Panc1 (cell line): ENCODE results near the gene LRRK1. TPM values are rescaled to one million over a fixed set of nuclear protein-coding genes. Genes with fewer than 3 reads are reported as not detected.
A peak's percentile ranks its signal among the peaks of the same experiment; 100 is the strongest.

ENCODE experiments used
- ATAC-seq: fragments of 200-7000 bp; cut with Tn5 transposase; 2 replicates; pipeline ENCODE4 v1.9.1; 2020; ENCODE audit warnings: mild to moderate bottlenecking, moderate library complexity
- BruUV-seq: library from RNA; stranded (reverse); fragments of 400-500 nt; replicated peaks from 2 replicates; lab custom pipeline; 2021; lab: Mats Ljungman, UMichigan
- CTCF ChIA-PET: fragments of 300-600 bp; sonication (Branson Sonifier 250); formaldehyde crosslinking; loops from one replicate; lab custom pipeline; 2022; ENCODE audit warnings: antibody characterized with exemption; lab: Charles Lee
- POLR2A ChIA-PET: fragments of 300-600 bp; sonication (Branson Sonifier 250); formaldehyde crosslinking; loops from one replicate; lab custom pipeline; 2022; ENCODE audit warnings: antibody characterized with exemption; lab: Charles Lee
- DNase-seq: peaks from one replicate; pipeline ENCODE4 v3.0.0-alpha.2; 2010; ENCODE audit warnings: low read depth, low spot score
- H3K27ac ChIP-seq: 2 replicates; pipeline ENCODE4 v1.5.1; 2011; ENCODE audit warnings: mild to moderate bottlenecking, low read length, inconsistent platforms
- H3K27me3 ChIP-seq: fragments of 200-500 bp; sonication (Bioruptor generic); 2 replicates; pipeline ENCODE4 v1.6.0; 2014; ENCODE audit warnings: low read length, inconsistent platforms; ENCODE audit not compliant: control insufficient read depth, insufficient read depth
- H3K36me3 ChIP-seq: fragments of 200-500 bp; sonication (Bioruptor generic); 2 replicates; pipeline ENCODE4 v1.5.1; 2014; ENCODE audit warnings: inconsistent platforms, mild to moderate bottlenecking, low read length, moderate library complexity; ENCODE audit not compliant: control insufficient read depth, insufficient read depth
- H3K4me1 ChIP-seq: 2 replicates; pipeline ENCODE4 v1.5.1; 2011; ENCODE audit warnings: inconsistent platforms, mild to moderate bottlenecking, low read length, moderate library complexity; ENCODE audit not compliant: control insufficient read depth, insufficient read depth
- H3K4me3 ChIP-seq, 2 experiments: 2 replicates each; pipeline ENCODE4 v1.5.1; 2011 to 2012; ENCODE audit warnings: low read depth in 2 of 2, low read length in 2 of 2, mild to moderate bottlenecking in 2 of 2, inconsistent platforms in 1 of 2, moderate library complexity in 1 of 2
- H3K9me3 ChIP-seq: fragments of 200-500 bp; sonication (Bioruptor generic); 2 replicates; pipeline ENCODE4 v1.5.1; 2014; ENCODE audit warnings: low read depth, mild to moderate bottlenecking, inconsistent platforms, low read length, moderate library complexity; ENCODE audit not compliant: control insufficient read depth, insufficient read depth
- CTCF ChIP-seq: fragments of 450-650 bp; IDR thresholded peaks from 2 replicates; pipeline ENCODE4 v1.5.1; 2017; ENCODE audit warnings: mild to moderate bottlenecking
- POLR2AphosphoS5 ChIP-seq: IDR thresholded peaks from 2 replicates; pipeline ENCODE4 v1.6.1; 2012; ENCODE audit warnings: mild to moderate bottlenecking, low read depth, low read length, moderate library complexity
- REST ChIP-seq, 2 experiments: IDR thresholded peaks; 2 replicates each; pipeline ENCODE4 v1.6.1; 2011 to 2012; ENCODE audit warnings: low read depth in 2 of 2, control low read depth in 1 of 2, low read length in 1 of 2, mild to moderate bottlenecking in 1 of 2, moderate library complexity in 1 of 2; ENCODE audit not compliant: insufficient read depth in 1 of 2
- SIN3A ChIP-seq: IDR thresholded peaks from 2 replicates; pipeline ENCODE4 v1.6.1; 2012; ENCODE audit warnings: low read depth, mild to moderate bottlenecking, low read length, moderate library complexity, borderline replicate concordance; ENCODE audit not compliant: insufficient read depth
- TCF7L2 ChIP-seq: IDR thresholded peaks from 2 replicates; pipeline ENCODE4 v1.6.1; 2011; ENCODE audit warnings: mild to moderate bottlenecking, low read depth, low read length, inconsistent platforms
- in situ Hi-C: cut with HindIII; loops from 2 replicates; pipeline ENCODE4 v1.10.0; 2016; ENCODE audit warnings: low sequenced_read_pairs, low pct_unique_long_range_greater_than_20kb
- intact Hi-C: fragments of 100-400 bp; cut with micrococcal nuclease; formaldehyde crosslinking; loops from one replicate; pipeline ENCODE4 v1.10.0; 2022; ENCODE audit not compliant: unreplicated experiment
- total RNA-seq: library from RNA; stranded (reverse); gene quantifications from one replicate; pipeline ENCODE4 v1.2.1, GENCODE V29; 2021; ENCODE audit not compliant: unreplicated experiment

LRRK1 gene
- total RNA-seq, 1 experiment from 2014 or later = 88.0 TPM

- peaks cover 31% of the 10 kb centered on the region for H3K4me1 ChIP-seq
- no TSS peak for BruUV-seq
- TF ChIP-seq CTCF (no peak), TCF7L2 (no peak), REST (IDR thresholded peaks at IDR 0.05; ENCODE audit: insufficient read depth in 1 of 2, low read depth in 2 of 2, low read length in 1 of 2) (no peak), SIN3A (no peak), POLR2AphosphoS5 (no peak)
- in situ Hi-C loops (no loop called here), intact Hi-C loops (no loop called here)
- H3K9me3 ChIP-seq = no peaks in the 10 kb centered on the region
- H3K27me3 ChIP-seq = no peaks in the 10 kb centered on the region
- DNase-seq (no peak), ATAC-seq (no peak)
- H3K36me3 ChIP-seq = peaks cover 8% of the 10 kb centered on the region
- ChIA-PET CTCF (no interaction called here), POLR2A (no interaction called here)
- peak overlapping the region; percentile 84 for H3K27ac ChIP-seq
- peak overlapping the region; percentile 81 for H3K4me3 ChIP-seq
Observed at GRCh38 chr15:100881573-100882336, 37.4 kb upstream of the LRRK1 start.

GRCh38 chr15:100885116-100885515 is 34.0 kb upstream of the LRRK1 start:
- ATAC-seq (no peak), DNase-seq (no peak)
- Histone ChIP-seq H3K4me3 (no peak overlapping the region), H3K27ac (no peak overlapping the region), H3K4me1 (peaks cover 20% of the 10 kb centered on the region), H3K36me3 (peaks cover 8% of the 10 kb centered on the region), H3K9me3 (no peaks in the 10 kb centered on the region), H3K27me3 (no peaks in the 10 kb centered on the region)
- no TSS peak for BruUV-seq
- in situ Hi-C loops (no loop called here), intact Hi-C loops (no loop called here)
- ChIA-PET POLR2A (interaction anchor here (0.6 kb wide), 1 partner anchor 213 kb away, joined by 3 read pairs; no protein-coding TSS in a partner anchor), CTCF (no interaction called here)
- no peak for TF ChIP-seq POLR2AphosphoS5
- TF ChIP-seq CTCF = no peak
- TF ChIP-seq REST (IDR thresholded peaks at IDR 0.05; ENCODE audit: insufficient read depth in 1 of 2, low read depth in 2 of 2, low read length in 1 of 2) = no peak
- TF ChIP-seq SIN3A = no peak
